GM12891 (cell line): ENCODE measurements around the gene DUS2.

ENCODE experiments used
- POLR2A ChIP-seq: IDR thresholded peaks from 2 replicates; pipeline ENCODE4 v1.6.1; 2011; ENCODE audit warnings: low read depth, low read length, control low read depth
- POLR2AphosphoS5 ChIP-seq: IDR thresholded peaks from 2 replicates; pipeline ENCODE4 v1.6.1; 2011; ENCODE audit warnings: low read depth, low read length, control low read depth
- POU2F2 ChIP-seq: IDR thresholded peaks from 2 replicates; pipeline ENCODE4 v1.6.1; 2011; ENCODE audit warnings: low read depth, mild to moderate bottlenecking, control low read depth, low read length, moderate library complexity
- TAF1 ChIP-seq: IDR thresholded peaks from 2 replicates; pipeline ENCODE4 v1.6.1; 2011; ENCODE audit warnings: low read depth, low read length, control low read depth

DNA sequence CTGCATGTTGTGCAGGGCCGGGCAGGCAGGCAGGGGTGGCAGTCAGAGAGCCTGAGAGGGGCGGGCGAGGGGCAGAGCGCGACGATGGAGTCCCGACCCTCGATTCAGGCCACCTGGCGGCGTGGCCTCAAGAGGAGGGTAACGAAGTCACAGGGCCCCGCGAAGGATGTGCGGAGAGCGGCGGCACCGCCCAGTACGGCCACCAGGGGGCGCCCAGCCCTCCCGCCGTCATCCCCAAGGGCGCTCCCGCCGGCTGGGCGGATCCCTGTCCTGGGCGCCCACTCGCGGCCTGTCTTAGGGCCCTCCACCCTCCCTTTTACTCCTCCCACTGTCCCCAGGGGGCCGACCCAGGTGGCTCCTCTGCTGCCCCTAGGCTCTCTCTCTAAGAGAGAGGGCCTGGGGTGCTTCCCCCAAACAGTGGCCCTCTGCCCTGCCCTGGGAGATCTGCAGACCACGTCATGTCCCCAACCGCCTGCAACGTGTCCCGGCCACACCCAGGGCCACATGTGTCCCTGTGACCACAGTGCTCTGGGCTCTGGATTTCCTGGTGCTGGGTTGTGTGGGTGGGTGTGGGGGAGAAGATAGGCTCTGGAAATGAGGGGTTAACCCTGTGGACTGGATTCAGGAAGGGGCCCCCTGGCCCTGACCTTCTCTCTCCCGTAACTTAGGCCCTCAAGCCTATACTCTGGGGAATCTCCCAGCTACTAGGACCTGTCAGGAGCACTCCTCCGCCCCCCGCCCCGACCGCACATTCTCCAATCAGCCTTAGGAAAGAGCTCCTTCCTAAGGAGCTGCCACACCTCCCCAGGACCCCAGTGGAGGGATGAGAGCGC is 29.7 kb upstream of the DUS2 start:
- TF ChIP-seq TAF1 (no peak), POLR2A (no peak), POLR2AphosphoS5 (no peak), POU2F2 (no peak)
